Esophagus squamous epithelium (tissue), 5 donors: ENCODE data around the gene TMEM106B. TPM values are rescaled to one million over a fixed set of nuclear protein-coding genes. Genes with fewer than 3 reads are reported as not detected.

Source experiments
- DNase-seq: peaks from one replicate; lab custom pipeline; 2025; lab: John Stamatoyannopoulos, UW
- H3K27ac ChIP-seq, 4 donors: fragments of 200-600 bp; sonication (generic); one replicate each; pipeline ENCODE4 v1.5.1; 2016 to 2019; ENCODE audit warnings: mild to moderate bottlenecking in 1 of 4
- H3K27me3 ChIP-seq, 4 donors: fragments of 200-600 bp; sonication (generic); 1 replicate in 3 of 4; 2 replicates in 1 of 4; pipeline versions ENCODE4 v1.5.1 to v1.6.0; 2017 to 2021; ENCODE audit warnings: antibody characterized with exemption in 1 of 4
- H3K36me3 ChIP-seq, 3 donors: fragments of 200-600 bp; sonication (generic); one replicate each; pipeline ENCODE4 v1.5.1; 2016 to 2019
- H3K4me1 ChIP-seq, 3 donors: fragments of 200-600 bp; sonication (generic); one replicate each; pipeline ENCODE4 v1.5.1; 2017 to 2019
- H3K4me3 ChIP-seq, 4 donors: fragments of 200-600 bp; sonication (generic); 1 replicate in 3 of 4; 2 replicates in 1 of 4; pipeline ENCODE4 v1.5.1; 2016 to 2019; ENCODE audit warnings: mild to moderate bottlenecking in 2 of 4, moderate library complexity in 1 of 4
- H3K9me3 ChIP-seq, 3 donors: fragments of 200-600 bp; sonication (generic); one replicate each; pipeline ENCODE4 v1.5.1; 2016 to 2019
- CTCF ChIP-seq, 6 experiments: fragments of 450-650 bp in 4 of 6; fragments of 200-600 bp in 2 of 6; sonication (generic) in 2 of 6; IDR thresholded peaks; one replicate each; pipeline ENCODE4 v1.5.1; 2016 to 2019; ENCODE audit warnings: antibody characterized with exemption in 6 of 6, mild to moderate bottlenecking in 4 of 6, moderate library complexity in 4 of 6
- POLR2A ChIP-seq, 4 donors: fragments of 450-650 bp; IDR thresholded peaks; one replicate each; pipeline ENCODE4 v1.6.1; 2017; ENCODE audit warnings: antibody characterized with exemption in 4 of 4, mild to moderate bottlenecking in 4 of 4, moderate library complexity in 3 of 4
- WGBS, 2 donors: methylation state at CpG; one replicate each; pipeline ENCODE4 v1.1.5; 2018; 5-methylcytosine and 5-hydroxymethylcytosine counted together
- intact Hi-C: fragments of 100-400 bp; cut with DNase I; formaldehyde crosslinking; loops from one replicate; pipeline ENCODE4 v1.15.0; 2022
- total RNA-seq, 4 donors: library from RNA; depleted of rRNA; stranded (reverse); fragments of >200 nt; gene quantifications; one replicate each; pipeline ENCODE4 v1.1.0, GENCODE V29; 2016
- donor health status: DM: yes; HTN: yes; CAD: no.

TMEM106B gene
- total RNA-seq, 4 donors from 2014 or later: 17.7 to 47.7 (median 39.7) TPM

- H3K4me1 ChIP-seq: no peaks in the 10 kb centered on the region
- TF ChIP-seq POLR2A (IDR thresholded peaks at IDR 0.05) (no peak), CTCF (IDR thresholded peaks at IDR 0.05) (no peak)
- H3K9me3 ChIP-seq: no peaks in the 10 kb centered on the region
- H3K27ac ChIP-seq: no peak overlapping the region
- H3K36me3 ChIP-seq: no peaks in the 10 kb centered on the region
- 71 to 94% methylated on average over 1 of the region's 1 CpG for WGBS, 2 donors
- intact Hi-C loops: no loop called here
- DNase-seq: no peak
- no peak overlapping the region for H3K4me3 ChIP-seq
- no peaks in the 10 kb centered on the region for H3K27me3 ChIP-seq
Observed at GRCh38 chr7:12267542-12267941, 56.4 kb downstream of the TMEM106B start.

GRCh38 chr7:12269100-12269895, 58.2 kb downstream of the TMEM106B start:
- Histone ChIP-seq H3K4me3 (no peak overlapping the region), H3K27ac (no peak overlapping the region), H3K27me3 (no peaks in the 10 kb centered on the region), H3K4me1 (no peaks in the 10 kb centered on the region), H3K9me3 (no peaks in the 10 kb centered on the region), H3K36me3 (no peaks in the 10 kb centered on the region)
- intact Hi-C loops: no loop called here
- TF ChIP-seq CTCF (IDR thresholded peaks at IDR 0.05): no peak
- TF ChIP-seq POLR2A (IDR thresholded peaks at IDR 0.05): no peak
- no peak for DNase-seq
- 62 to 80% methylated on average over 1 to 2 of the region's 9 CpGs for WGBS, 2 donors

DNA sequence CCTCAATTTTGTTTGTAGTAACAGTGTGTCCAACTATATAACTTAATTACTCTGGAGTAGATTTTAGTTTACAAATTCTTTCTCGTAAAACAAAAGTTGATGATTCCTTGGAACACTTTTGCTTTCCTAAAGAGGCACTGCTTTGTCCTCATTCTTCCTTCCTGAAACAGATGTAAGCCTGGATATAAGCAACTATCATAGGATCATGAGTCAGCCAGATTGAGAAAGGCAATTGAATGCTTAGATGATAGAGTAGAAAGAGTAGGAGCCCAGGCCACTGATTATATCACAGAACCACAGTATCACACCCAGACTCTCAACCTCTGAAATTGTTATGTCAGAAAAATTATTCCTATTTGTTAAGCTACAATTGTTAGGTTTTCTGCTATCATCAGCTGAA, 69.9 kb downstream of the TMEM106B start:
- TF ChIP-seq CTCF (IDR thresholded peaks at IDR 0.05) (no peak), POLR2A (IDR thresholded peaks at IDR 0.05) (no peak)

GRCh38 chr7:12287901-12288300, 76.8 kb downstream of the TMEM106B start:
- H3K9me3 ChIP-seq: peaks cover 0 to 11% (median 5%) of the 10 kb centered on the region in 3 donors
- no peaks in the 10 kb centered on the region for H3K27me3 ChIP-seq
- WGBS, 2 donors: 29 to 42% methylated on average over 1 of the region's 1 CpG
- no peak overlapping the region for H3K27ac ChIP-seq
- DNase-seq: no peak
- TF ChIP-seq CTCF (IDR thresholded peaks at IDR 0.05) (no peak), POLR2A (IDR thresholded peaks at IDR 0.05) (no peak)
- no peak overlapping the region for H3K4me3 ChIP-seq
- H3K36me3 ChIP-seq: no peaks in the 10 kb centered on the region
- H3K4me1 ChIP-seq: no peaks in the 10 kb centered on the region
- intact Hi-C loops: no loop called here

More for the DNA sequence above, 69.9 kb downstream of the TMEM106B start:
- DNase-seq: no peak
- Histone ChIP-seq H3K27me3 (no peaks in the 10 kb centered on the region), H3K9me3 (peaks cover 0 to 3% (median 0%) of the 10 kb centered on the region in 3 donors), H3K27ac (no peak overlapping the region), H3K36me3 (no peaks in the 10 kb centered on the region), H3K4me1 (no peaks in the 10 kb centered on the region), H3K4me3 (no peak overlapping the region)
- WGBS, 2 donors: 50 to 75% methylated on average over 1 of the region's 1 CpG
- intact Hi-C loops: no loop called here

- Histone ChIP-seq H3K9me3 (peaks cover 0 to 11% (median 5%) of the 10 kb centered on the region in 3 donors), H3K4me3 (no peak overlapping the region), H3K36me3 (no peaks in the 10 kb centered on the region), H3K27ac (no peak overlapping the region), H3K27me3 (no peaks in the 10 kb centered on the region), H3K4me1 (no peaks in the 10 kb centered on the region)
- DNase-seq: no peak
- 70 to 92% methylated on average over 2 to 5 of the region's 6 CpGs for WGBS, 2 donors
- TF ChIP-seq POLR2A (IDR thresholded peaks at IDR 0.05): no peak
- intact Hi-C loops: no loop called here
Observed at GRCh38 chr7:12289996-12290395, 78.9 kb downstream of the TMEM106B start.
